GM18519 (cell line): ENCODE measurements around the gene FADD.

Source experiments
- ATAC-seq: cut with Tn5 transposase; IDR thresholded peaks from one replicate; pipeline ENCODE4 v1.9.1; 2021; ENCODE audit warnings: mild to moderate bottlenecking, moderate library complexity; ENCODE audit not compliant: unreplicated experiment, low FRiP score

The FADD gene

GRCh38 chr11:70202920-70203750 lies at the start of gene FADD:
FADD (plus strand) TSS chr11:70203296; CDS start chr11:70203460, 164 bp downstream.
- peak; percentile 50 for ATAC-seq

GRCh38 chr11:70155386-70155785 lies 47.7 kb upstream of the FADD start:
- no peak for ATAC-seq

GRCh38 chr11:70156291-70157037 lies 46.6 kb upstream of the FADD start:
- no peak for ATAC-seq

- ATAC-seq = no peak
These were observed 44.9 kb upstream of the FADD start for GRCh38 chr11:70158201-70158600.

- no peak for ATAC-seq
These were observed 44.2 kb upstream of the FADD start for GRCh38 chr11:70158757-70159389.

GRCh38 chr11:70159627-70160570 lies 43.2 kb upstream of the FADD start:
- no peak for ATAC-seq

- no peak for ATAC-seq
These were observed 42.0 kb upstream of the FADD start for GRCh38 chr11:70161043-70161625.

GRCh38 chr11:70164705-70165104 lies 38.4 kb upstream of the FADD start:
- ATAC-seq = no peak

GRCh38 chr11:70167120-70167519 lies 36.0 kb upstream of the FADD start:
- no peak for ATAC-seq

- no peak for ATAC-seq
These were observed 35.2 kb upstream of the FADD start for GRCh38 chr11:70167723-70168404.

- ATAC-seq = no peak
These were observed 34.7 kb upstream of the FADD start for GRCh38 chr11:70168405-70168754.

- no peak for ATAC-seq
These were observed 34.0 kb upstream of the FADD start for GRCh38 chr11:70169127-70169526.

- no peak for ATAC-seq
These were observed 33.5 kb upstream of the FADD start for GRCh38 chr11:70169632-70170031.

GRCh38 chr11:70170596-70171210 lies 32.4 kb upstream of the FADD start:
- no peak for ATAC-seq

GRCh38 chr11:70173018-70173417 lies 30.1 kb upstream of the FADD start:
- no peak for ATAC-seq

- ATAC-seq = no peak
These were observed 28.4 kb upstream of the FADD start for GRCh38 chr11:70174547-70175235.

- ATAC-seq = no peak
These were observed 27.8 kb upstream of the FADD start for GRCh38 chr11:70175236-70175698.
